OCI-LY1 (cell line): ENCODE results near the gene MTMR3.
"Not testable (repeated sequence)": the region's sequence is repeated elsewhere in the genome, so short reads cannot be mapped to it uniquely, and the experiment has no call there.

Source experiments
- H2AFZ ChIP-seq: fragments of 200-600 bp; sonication (generic), shearing (Covaris generic); 2 replicates; pipeline ENCODE4 v1.6.0; 2014; ENCODE audit warnings: antibody characterized with exemption, mild to moderate bottlenecking, low read length
- H3F3A ChIP-seq: fragments of 200-600 bp; sonication (generic), shearing (Covaris generic); 2 replicates; pipeline ENCODE4 v1.6.0; 2014; ENCODE audit warnings: mild to moderate bottlenecking, antibody characterized with exemption, low read length, moderate library complexity; ENCODE audit not compliant: insufficient read depth
- H3K27ac ChIP-seq: fragments of 200-600 bp; sonication (generic); 2 replicates; pipeline ENCODE4 v1.5.1; 2014; ENCODE audit warnings: low read length, mixed run types, mild to moderate bottlenecking, low read depth; ENCODE audit not compliant: poor library complexity, severe bottlenecking
- H3K27me3 ChIP-seq: fragments of 200-600 bp; sonication (generic); 2 replicates; pipeline ENCODE4 v1.6.0; 2014; ENCODE audit warnings: antibody characterized with exemption, mild to moderate bottlenecking, low read length, moderate library complexity; ENCODE audit not compliant: insufficient read depth
- H3K36me3 ChIP-seq: fragments of 200-600 bp; sonication (generic); 2 replicates; pipeline ENCODE4 v1.6.1; 2014; ENCODE audit warnings: mild to moderate bottlenecking, antibody characterized with exemption, low read length, moderate library complexity, mixed read lengths; ENCODE audit not compliant: insufficient read depth
- H3K4me1 ChIP-seq: fragments of 200-600 bp; sonication (generic); 2 replicates; pipeline ENCODE4 v1.5.1; 2014; ENCODE audit warnings: mild to moderate bottlenecking, low read length, moderate library complexity; ENCODE audit not compliant: insufficient read depth, severe bottlenecking
- H3K4me2 ChIP-seq: fragments of 200-600 bp; sonication (generic), shearing (Covaris generic); 2 replicates; pipeline ENCODE4 v1.6.1; 2014; ENCODE audit warnings: low read length
- H3K4me3 ChIP-seq: fragments of 200-600 bp; sonication (generic); 2 replicates; pipeline ENCODE4 v1.5.1; 2014; ENCODE audit warnings: low read length, low read depth, mild to moderate bottlenecking, mixed read lengths; ENCODE audit not compliant: poor library complexity, severe bottlenecking
- H3K79me2 ChIP-seq: fragments of 200-600 bp; shearing (Covaris generic); 2 replicates; pipeline ENCODE4 v1.6.1; 2016; ENCODE audit warnings: mixed run types, low read length, mixed read lengths; ENCODE audit not compliant: insufficient read depth
- H3K9ac ChIP-seq: fragments of 200-600 bp; sonication (generic), shearing (Covaris generic); 2 replicates; pipeline ENCODE4 v1.6.1; 2014; ENCODE audit warnings: mild to moderate bottlenecking, low read length, mixed read lengths
- H3K9me2 ChIP-seq: fragments of 200-600 bp; sonication (generic), shearing (Covaris generic); 2 replicates; pipeline ENCODE4 v1.6.1; 2014; ENCODE audit warnings: low read depth, mild to moderate bottlenecking, low read length, mixed read lengths
- H3K9me3 ChIP-seq: fragments of 200-600 bp; shearing (Covaris generic); 2 replicates; pipeline ENCODE4 v1.6.1; 2014; ENCODE audit warnings: low read length, mixed read lengths
- H4K20me1 ChIP-seq: fragments of 200-600 bp; sonication (generic), shearing (Covaris generic); 2 replicates; pipeline ENCODE4 v1.6.0; 2016; ENCODE audit warnings: mild to moderate bottlenecking, low read length; ENCODE audit not compliant: insufficient read depth
- CTCF ChIP-seq: fragments of 200-600 bp; sonication (generic), shearing (Covaris generic); IDR thresholded peaks from 2 replicates; pipeline ENCODE4 v1.5.1; 2017; ENCODE audit warnings: mild to moderate bottlenecking, antibody characterized with exemption, low read length, moderate library complexity, mixed read lengths
- EZH2 ChIP-seq: fragments of 200-600 bp; sonication (generic), shearing (Covaris generic); IDR thresholded peaks from 2 replicates; pipeline ENCODE4 v1.8.0; 2017; ENCODE audit warnings: borderline replicate concordance, mixed run types, mild to moderate bottlenecking, antibody characterized with exemption, low read length, moderate library complexity, mixed read lengths

Gene MTMR3

GRCh38 chr22:29861672-29862297 lies 21.2 kb upstream of the MTMR3 start:
- Histone ChIP-seq H3K9ac (no peak overlapping the region), H3K36me3 (no peaks in the 10 kb centered on the region), H3K27me3 (no peaks in the 10 kb centered on the region), H3F3A (no peaks in the 10 kb centered on the region), H3K9me2 (no peaks in the 10 kb centered on the region), H2AFZ (no peak overlapping the region), H3K4me1 (no peaks in the 10 kb centered on the region), H3K4me3 (no peak overlapping the region), H3K9me3 (no peaks in the 10 kb centered on the region), H3K27ac (no peak overlapping the region), H4K20me1 (no peaks in the 10 kb centered on the region), H3K79me2 (no peaks in the 10 kb centered on the region), H3K4me2 (no peak overlapping the region)
- no peak for TF ChIP-seq EZH2
- TF ChIP-seq CTCF = no peak

GRCh38 chr22:29865572-29865971 lies 17.4 kb upstream of the MTMR3 start:
- H3K4me1 ChIP-seq, H4K20me1 ChIP-seq, H3K36me3 ChIP-seq, H3K27ac ChIP-seq, H3K9me3 ChIP-seq, H3K9ac ChIP-seq, H2AFZ ChIP-seq, H3K4me2 ChIP-seq, H3K27me3 ChIP-seq, H3F3A ChIP-seq, H3K4me3 ChIP-seq, H3K9me2 ChIP-seq, H3K79me2 ChIP-seq: not testable (repeated sequence)

- H3K4me3 ChIP-seq = no peak overlapping the region
- H2AFZ ChIP-seq = no peak overlapping the region
- H3F3A ChIP-seq = no peaks in the 10 kb centered on the region
- no peaks in the 10 kb centered on the region for H3K4me1 ChIP-seq
- H3K79me2 ChIP-seq = no peaks in the 10 kb centered on the region
- H3K9me2 ChIP-seq = no peaks in the 10 kb centered on the region
- no peak overlapping the region for H3K9ac ChIP-seq
- H4K20me1 ChIP-seq = no peaks in the 10 kb centered on the region
- no peak overlapping the region for H3K4me2 ChIP-seq
- no peaks in the 10 kb centered on the region for H3K27me3 ChIP-seq
- no peaks in the 10 kb centered on the region for H3K36me3 ChIP-seq
- no peak for TF ChIP-seq CTCF
- no peak for TF ChIP-seq EZH2
- no peak overlapping the region for H3K27ac ChIP-seq
- no peaks in the 10 kb centered on the region for H3K9me3 ChIP-seq
Measured at GRCh38 chr22:29867260-29867659, 15.7 kb upstream of the MTMR3 start.

- H3K27me3 ChIP-seq = no peaks in the 10 kb centered on the region
- H3K4me2 ChIP-seq = no peak overlapping the region
- H2AFZ ChIP-seq = no peak overlapping the region
- no peak overlapping the region for H3K27ac ChIP-seq
- no peaks in the 10 kb centered on the region for H3K79me2 ChIP-seq
- H4K20me1 ChIP-seq = no peaks in the 10 kb centered on the region
- H3K4me3 ChIP-seq = no peak overlapping the region
- H3K9me2 ChIP-seq = no peaks in the 10 kb centered on the region
- H3K9ac ChIP-seq = no peak overlapping the region
- H3K9me3 ChIP-seq = no peaks in the 10 kb centered on the region
- H3F3A ChIP-seq = no peaks in the 10 kb centered on the region
- no peaks in the 10 kb centered on the region for H3K36me3 ChIP-seq
- TF ChIP-seq CTCF (no peak), EZH2 (no peak)
- H3K4me1 ChIP-seq = no peaks in the 10 kb centered on the region
Measured at GRCh38 chr22:29867851-29868250, 15.1 kb upstream of the MTMR3 start.
